Gastrocnemius medialis (tissue), 4 donors: ENCODE data around the gene GREB1L. TPM values are rescaled to one million over a fixed set of nuclear protein-coding genes. Genes with fewer than 3 reads are reported as not detected.

Experiments
- ATAC-seq, 2 donors: fragments of 150-250 bp; one replicate each; pipeline ENCODE4 v1.9.1; 2016
- DNase-seq, 2 donors: peaks; one replicate each; pipeline ENCODE4 v3.0.0-alpha.2; 2019
- H3K27ac ChIP-seq, 4 donors: fragments of 200-600 bp; sonication (generic); 1 replicate in 1 of 4; 2 replicates in 3 of 4; pipeline ENCODE4 v1.5.1; 2016 to 2018; ENCODE audit warnings: mild to moderate bottlenecking in 2 of 4, moderate library complexity in 1 of 4
- H3K27me3 ChIP-seq, 3 donors: fragments of 200-600 bp; sonication (generic) in 2 of 3; 1 replicate in 1 of 3; 2 replicates in 2 of 3; pipeline versions ENCODE4 v1.5.1 to v1.6.0; 2016 to 2019; ENCODE audit warnings: mild to moderate bottlenecking in 1 of 3, moderate library complexity in 1 of 3
- H3K36me3 ChIP-seq, 2 donors: fragments of 200-600 bp; sonication (generic) in 1 of 2; one replicate each; pipeline ENCODE4 v1.5.1; 2017 to 2018
- H3K4me1 ChIP-seq, 2 donors: fragments of 200-600 bp; sonication (generic) in 1 of 2; one replicate each; pipeline ENCODE4 v1.5.1; 2016 to 2017; ENCODE audit warnings: mild to moderate bottlenecking in 2 of 2
- H3K4me3 ChIP-seq, 4 donors: fragments of 200-600 bp; sonication (generic) in 3 of 4; 1 replicate in 1 of 4; 2 replicates in 3 of 4; pipeline ENCODE4 v1.5.1; 2016 to 2019; ENCODE audit warnings: mild to moderate bottlenecking in 2 of 4
- H3K9me3 ChIP-seq, 3 donors: fragments of 200-600 bp; sonication (generic) in 2 of 3; 1 replicate in 1 of 3; 2 replicates in 2 of 3; pipeline ENCODE4 v1.5.1; 2016 to 2019
- CTCF ChIP-seq, 5 experiments: fragments of 450-650 bp in 3 of 5; fragments of 200-600 bp in 2 of 5; sonication (generic) in 2 of 5; IDR thresholded peaks in 4 of 5; conservative IDR thresholded peaks in 1 of 5; 1 replicate in 4 of 5; 2 replicates in 1 of 5; pipeline ENCODE4 v1.5.1; 2016 to 2019; ENCODE audit warnings: antibody characterized with exemption in 5 of 5, mild to moderate bottlenecking in 3 of 5, moderate library complexity in 3 of 5
- POLR2A ChIP-seq, 2 donors: fragments of 450-650 bp; IDR thresholded peaks; one replicate each; pipeline ENCODE4 v1.6.1; 2017; ENCODE audit warnings: antibody characterized with exemption in 2 of 2, mild to moderate bottlenecking in 2 of 2, moderate library complexity in 2 of 2
- in situ Hi-C, 4 donors: fragments of 200-750 bp; cut with MboI; loops; one replicate each; pipeline versions ENCODE4 v1.15.0 to v1.8.0; 2017; ENCODE audit warnings: low sequenced_read_pairs in 4 of 4
- intact Hi-C: fragments of 100-400 bp; cut with DNase I; formaldehyde crosslinking; loops from one replicate; pipeline ENCODE4 v1.15.1; 2023; ENCODE audit warnings: low total_unique reads
- total RNA-seq, 4 donors: library from RNA; depleted of rRNA; stranded (reverse); fragments of >200 nt; gene quantifications; one replicate each; pipeline versions ENCODE4 v1.1.0 to v1.2.3, GENCODE V29; 2016

The GREB1L gene
- total RNA-seq, 4 donors from 2014 or later, result 4.4 to 14.4 (median 7.4) TPM

DNA sequence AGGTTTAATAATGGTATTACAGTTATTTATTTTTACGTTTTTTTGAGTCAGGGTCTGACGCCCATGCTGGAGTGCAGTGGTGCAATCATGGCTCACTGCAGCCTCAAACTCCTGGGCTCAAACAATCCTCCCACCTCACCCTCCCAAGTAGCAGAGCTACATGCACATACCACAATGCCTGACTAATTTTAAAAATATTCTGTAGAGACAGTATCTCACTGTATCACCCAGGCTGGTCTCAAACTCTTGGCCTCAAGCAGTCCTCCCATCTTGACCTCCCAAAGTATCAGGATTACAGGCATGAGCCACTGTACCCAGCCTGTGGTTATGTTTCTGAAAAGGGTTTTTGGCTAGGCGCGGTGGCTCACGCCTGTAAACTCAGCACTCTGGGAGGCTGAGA lies 237.7 kb downstream of the GREB1L start:
- in situ Hi-C loops (loop anchor here in 1 of 4 donors (25.0 kb wide), 2 partner anchors 333 to 483 kb away; no protein-coding TSS in a partner anchor), intact Hi-C loops (loop anchor here (10.0 kb wide), 2 partner anchors 125 to 225 kb away; partner anchors contain the start of genes ABHD3 and ESCO1)
- ATAC-seq (no peak), DNase-seq (no peak)
- TF ChIP-seq POLR2A (IDR thresholded peaks at IDR 0.05) (no peak), CTCF (IDR thresholded peaks at IDR 0.05 in 4 of 5, conservative IDR thresholded peaks at IDR 0.05 in 1 of 5) (no peak)
- no peaks in the 10 kb centered on the region for H3K27me3 ChIP-seq
- no peaks in the 10 kb centered on the region for H3K9me3 ChIP-seq
- H3K4me1 ChIP-seq, result peaks cover 20 to 28% of the 10 kb centered on the region in 2 donors
- no peaks in the 10 kb centered on the region for H3K36me3 ChIP-seq
- H3K4me3 ChIP-seq, result no peak overlapping the region
- no peak overlapping the region for H3K27ac ChIP-seq

GRCh38 chr18:21481739-21482138 lies 239.7 kb downstream of the GREB1L start:
- Histone ChIP-seq H3K27me3 (no peaks in the 10 kb centered on the region), H3K36me3 (no peaks in the 10 kb centered on the region), H3K4me1 (peaks cover 26 to 41% of the 10 kb centered on the region in 2 donors), H3K9me3 (no peaks in the 10 kb centered on the region), H3K27ac (peak overlapping the region in 3 of 4 donors; percentile 31 to 83 (median 79)), H3K4me3 (no peak overlapping the region)
- intact Hi-C loops (loop anchor here (2.0 to 10.0 kb wide), 3 partner anchors 19 to 223 kb away; partner anchors contain the start of genes ABHD3 and ESCO1), in situ Hi-C loops (loop anchor here in 1 of 4 donors (25.0 kb wide), 2 partner anchors 331 to 481 kb away; no protein-coding TSS in a partner anchor)
- ATAC-seq (no peak), DNase-seq (no peak)
- TF ChIP-seq POLR2A (IDR thresholded peaks at IDR 0.05) (no peak), CTCF (IDR thresholded peaks at IDR 0.05 in 4 of 5, conservative IDR thresholded peaks at IDR 0.05 in 1 of 5) (no peak)

DNA sequence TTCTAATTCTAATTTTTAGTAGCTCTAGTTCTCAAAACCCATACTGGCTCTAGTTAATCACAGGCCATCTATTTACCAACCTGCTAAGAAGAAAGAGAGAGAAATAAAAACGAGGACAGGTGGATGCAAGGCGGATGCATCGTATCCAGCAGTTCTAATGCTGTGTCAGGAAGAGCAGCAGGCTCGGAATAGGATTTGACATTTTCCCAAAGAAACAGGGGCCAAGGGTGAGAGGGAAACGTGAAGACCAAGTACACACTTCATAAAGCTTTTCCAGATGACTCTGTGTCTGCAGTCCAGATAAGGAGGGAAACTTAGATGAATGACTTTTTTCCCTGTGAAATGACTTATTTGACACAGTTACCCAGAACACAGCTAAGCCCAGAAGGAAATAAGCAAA lies 241.0 kb downstream of the GREB1L start:
- DNase-seq, result no peak
- H3K9me3 ChIP-seq, result no peaks in the 10 kb centered on the region
- intact Hi-C loops (loop anchor here (2.0 to 10.0 kb wide), 3 partner anchors 20 to 222 kb away; partner anchors contain the start of genes ABHD3 and ESCO1), in situ Hi-C loops (loop anchor here in 1 of 4 donors (25.0 kb wide), 2 partner anchors 329 to 479 kb away; no protein-coding TSS in a partner anchor)
- H3K4me3 ChIP-seq, result no peak overlapping the region
- peak overlapping the region; percentile 54 to 83 (median 80) for H3K27ac ChIP-seq
- peak; percentile 12 to 20 for ATAC-seq
- H3K4me1 ChIP-seq, result peaks cover 31 to 48% of the 10 kb centered on the region in 2 donors
- no peaks in the 10 kb centered on the region for H3K36me3 ChIP-seq
- H3K27me3 ChIP-seq, result no peaks in the 10 kb centered on the region
- TF ChIP-seq CTCF (IDR thresholded peaks at IDR 0.05 in 4 of 5, conservative IDR thresholded peaks at IDR 0.05 in 1 of 5) (no peak), POLR2A (IDR thresholded peaks at IDR 0.05) (no peak)

DNA sequence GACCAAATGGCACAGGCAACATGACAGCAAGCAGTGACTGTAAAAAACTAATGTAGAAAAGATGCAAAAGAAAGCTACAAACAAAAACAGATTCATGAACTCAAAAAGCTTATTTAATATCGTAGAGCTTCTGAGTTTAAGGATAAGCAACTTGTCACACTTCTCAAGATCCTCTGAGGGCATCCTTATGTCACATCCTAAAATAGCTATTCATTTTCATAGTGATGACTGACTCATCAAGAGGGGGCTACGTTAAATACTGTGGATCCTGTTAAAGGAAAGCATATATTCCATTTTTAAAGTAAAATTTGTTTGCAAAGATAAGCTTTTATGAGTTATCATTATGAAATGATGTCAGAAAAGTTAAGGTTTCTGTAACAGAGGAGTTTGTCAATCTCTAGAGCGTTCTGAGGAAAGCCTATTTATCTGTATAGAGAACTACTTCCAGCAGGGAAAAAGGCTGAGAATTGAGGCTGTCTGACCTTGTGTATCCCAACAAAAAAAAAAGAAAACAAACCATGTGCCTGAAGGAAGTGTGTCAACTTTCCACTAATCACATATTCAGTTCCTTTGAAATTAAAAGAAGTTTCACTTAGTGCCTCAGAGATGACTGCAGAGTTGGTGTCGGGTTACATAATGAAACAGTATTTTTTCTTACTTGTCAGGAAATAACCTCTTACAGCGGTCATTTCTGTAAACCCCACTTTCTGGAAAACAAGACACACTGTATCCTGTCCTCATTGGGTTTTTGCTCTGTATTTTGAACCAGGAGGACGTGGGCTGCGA lies 243.0 kb downstream of the GREB1L start:
- intact Hi-C loops, result loop anchor here (5.0 to 10.0 kb wide), 3 partner anchors 120 to 472 kb away; partner anchors contain the start of genes ABHD3 and ESCO1
- DNase-seq (no peak), ATAC-seq (peak; percentile 64 to 69)
- H3K9me3 ChIP-seq, result no peaks in the 10 kb centered on the region
- TF ChIP-seq CTCF (IDR thresholded peaks at IDR 0.05 in 4 of 5, conservative IDR thresholded peaks at IDR 0.05 in 1 of 5) (no peak), POLR2A (IDR thresholded peaks at IDR 0.05) (no peak)
- in situ Hi-C loops, result loop anchor here in 1 of 4 donors (25.0 kb wide), 2 partner anchors 327 to 477 kb away; no protein-coding TSS in a partner anchor
- H3K27ac ChIP-seq, result peak overlapping the region; percentile 54 to 83 (median 80)
- H3K27me3 ChIP-seq, result no peaks in the 10 kb centered on the region
- H3K36me3 ChIP-seq, result no peaks in the 10 kb centered on the region
- peaks cover 31 to 48% of the 10 kb centered on the region in 2 donors for H3K4me1 ChIP-seq
- no peak overlapping the region for H3K4me3 ChIP-seq
